ENCODE data around the gene ATP10A. TPM values are rescaled to one million over a fixed set of nuclear protein-coding genes. Genes with fewer than 3 reads are reported as not detected.
"Not testable (repeated sequence)": the region's sequence is repeated elsewhere in the genome, so short reads cannot be mapped to it uniquely, and the experiment has no call there.

ATP10A gene
- polyA plus RNA-seq, 1 donor (not counting 4 experiments of a cell fraction or from before 2014, with no cell fraction given), result not detected

- Histone ChIP-seq H3K27ac (ENCODE audit: control insufficient read depth, insufficient read depth, low read length) (no peak overlapping the region), H3K4me3 (ENCODE audit: control insufficient read depth in 2 of 3, extremely low read depth in 1 of 3, insufficient read depth in 2 of 3, low read depth in 1 of 3, low read length in 3 of 3) (no peak overlapping the region), H3K9me3 (ENCODE audit: control insufficient read depth, low read depth, low read length) (peaks cover 9% of the 10 kb centered on the region), H3K79me2 (ENCODE audit: control insufficient read depth, insufficient read depth, low read length) (no peaks in the 10 kb centered on the region), H3K9me1 (ENCODE audit: control insufficient read depth, extremely low read depth, insufficient read depth, low read length) (no peaks in the 10 kb centered on the region), H3K27me3 (ENCODE audit: control insufficient read depth, extremely low read depth, insufficient read depth, low read length) (no peaks in the 10 kb centered on the region), H3K9ac (ENCODE audit: control insufficient read depth, extremely low read depth, insufficient read depth, low read length) (no peak overlapping the region), H3K4me2 (ENCODE audit: control insufficient read depth, extremely low read depth, insufficient read depth, low read depth, low read length) (no peak overlapping the region), H2AFZ (ENCODE audit: control insufficient read depth, low read length) (no peak overlapping the region), H4K20me1 (ENCODE audit: control insufficient read depth, extremely low read depth, insufficient read depth, low read length) (no peaks in the 10 kb centered on the region), H3K4me1 (ENCODE audit: control insufficient read depth, extremely low read depth, insufficient read depth, low read length) (no peaks in the 10 kb centered on the region), H3K36me3 (ENCODE audit: control insufficient read depth in 2 of 2, extremely low read depth in 1 of 2, insufficient read depth in 2 of 2, low read length in 2 of 2) (no peaks in the 10 kb centered on the region)
- TF ChIP-seq, protein P1, sequence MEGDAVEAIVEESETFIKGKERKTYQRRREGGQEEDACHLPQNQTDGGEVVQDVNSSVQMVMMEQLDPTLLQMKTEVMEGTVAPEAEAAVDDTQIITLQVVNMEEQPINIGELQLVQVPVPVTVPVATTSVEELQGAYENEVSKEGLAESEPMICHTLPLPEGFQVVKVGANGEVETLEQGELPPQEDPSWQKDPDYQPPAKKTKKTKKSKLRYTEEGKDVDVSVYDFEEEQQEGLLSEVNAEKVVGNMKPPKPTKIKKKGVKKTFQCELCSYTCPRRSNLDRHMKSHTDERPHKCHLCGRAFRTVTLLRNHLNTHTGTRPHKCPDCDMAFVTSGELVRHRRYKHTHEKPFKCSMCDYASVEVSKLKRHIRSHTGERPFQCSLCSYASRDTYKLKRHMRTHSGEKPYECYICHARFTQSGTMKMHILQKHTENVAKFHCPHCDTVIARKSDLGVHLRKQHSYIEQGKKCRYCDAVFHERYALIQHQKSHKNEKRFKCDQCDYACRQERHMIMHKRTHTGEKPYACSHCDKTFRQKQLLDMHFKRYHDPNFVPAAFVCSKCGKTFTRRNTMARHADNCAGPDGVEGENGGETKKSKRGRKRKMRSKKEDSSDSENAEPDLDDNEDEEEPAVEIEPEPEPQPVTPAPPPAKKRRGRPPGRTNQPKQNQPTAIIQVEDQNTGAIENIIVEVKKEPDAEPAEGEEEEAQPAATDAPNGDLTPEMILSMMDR (optimal IDR thresholded peaks at IDR 0.05 in 1 of 3, IDR thresholded peaks at IDR 0.05 in 1 of 3, conservative IDR thresholded peaks at IDR 0.05 in 1 of 3; ENCODE audit: extremely low read depth in 1 of 3, insufficient read depth in 2 of 3, low read length in 3 of 3), result no peak
- TF ChIP-seq EZH2 (IDR thresholded peaks at IDR 0.05; ENCODE audit: low read length), result no peak
- dilution Hi-C loops (cut with MboI; ENCODE audit: extremely low pct_ligation_motif_present, low sequenced_read_pairs), result no loop called here
- FAIRE-seq (no peak), DNase-seq (ENCODE audit: low read depth, low spot score) (no peak)
Measured at GRCh38 chr15:25759421-25759820, 103.7 kb downstream of the ATP10A start.

- H3K27me3 ChIP-seq (ENCODE audit: control insufficient read depth, extremely low read depth, insufficient read depth, low read length); DNase-seq (ENCODE audit: low read depth, low spot score); dilution Hi-C loops (cut with MboI; ENCODE audit: extremely low pct_ligation_motif_present, low sequenced_read_pairs); H3K79me2 ChIP-seq (ENCODE audit: control insufficient read depth, insufficient read depth, low read length); H3K27ac ChIP-seq (ENCODE audit: control insufficient read depth, insufficient read depth, low read length); H3K4me3 ChIP-seq (ENCODE audit: control insufficient read depth in 2 of 3, extremely low read depth in 1 of 3, insufficient read depth in 2 of 3, low read depth in 1 of 3, low read length in 3 of 3); FAIRE-seq; H3K36me3 ChIP-seq (ENCODE audit: control insufficient read depth in 2 of 2, extremely low read depth in 1 of 2, insufficient read depth in 2 of 2, low read length in 2 of 2); H2AFZ ChIP-seq (ENCODE audit: control insufficient read depth, low read length); H3K9ac ChIP-seq (ENCODE audit: control insufficient read depth, extremely low read depth, insufficient read depth, low read length); H4K20me1 ChIP-seq (ENCODE audit: control insufficient read depth, extremely low read depth, insufficient read depth, low read length); H3K9me1 ChIP-seq (ENCODE audit: control insufficient read depth, extremely low read depth, insufficient read depth, low read length); H3K4me1 ChIP-seq (ENCODE audit: control insufficient read depth, extremely low read depth, insufficient read depth, low read length); H3K4me2 ChIP-seq (ENCODE audit: control insufficient read depth, extremely low read depth, insufficient read depth, low read depth, low read length); H3K9me3 ChIP-seq (ENCODE audit: control insufficient read depth, low read depth, low read length): not testable (repeated sequence)
Measured at GRCh38 chr15:25758612-25759011, 104.5 kb downstream of the ATP10A start.

GRCh38 chr15:25743548-25744275 lies 119.4 kb downstream of the ATP10A start:
- no peaks in the 10 kb centered on the region for H3K9me1 ChIP-seq (ENCODE audit: control insufficient read depth, extremely low read depth, insufficient read depth, low read length)
- H3K79me2 ChIP-seq (ENCODE audit: control insufficient read depth, insufficient read depth, low read length), result no peaks in the 10 kb centered on the region
- dilution Hi-C loops (cut with MboI; ENCODE audit: extremely low pct_ligation_motif_present, low sequenced_read_pairs), result no loop called here
- no peaks in the 10 kb centered on the region for H3K27me3 ChIP-seq (ENCODE audit: control insufficient read depth, extremely low read depth, insufficient read depth, low read length)
- no peaks in the 10 kb centered on the region for H3K36me3 ChIP-seq (ENCODE audit: control insufficient read depth in 2 of 2, extremely low read depth in 1 of 2, insufficient read depth in 2 of 2, low read length in 2 of 2)
- peaks cover 2% of the 10 kb centered on the region for H3K9me3 ChIP-seq (ENCODE audit: control insufficient read depth, low read depth, low read length)
- H3K4me3 ChIP-seq (ENCODE audit: control insufficient read depth in 2 of 3, extremely low read depth in 1 of 3, insufficient read depth in 2 of 3, low read depth in 1 of 3, low read length in 3 of 3), result no peak overlapping the region
- H2AFZ ChIP-seq (ENCODE audit: control insufficient read depth, low read length), result no peak overlapping the region
- no peak overlapping the region for H3K4me2 ChIP-seq (ENCODE audit: control insufficient read depth, extremely low read depth, insufficient read depth, low read depth, low read length)
- H3K27ac ChIP-seq (ENCODE audit: control insufficient read depth, insufficient read depth, low read length), result no peak overlapping the region
- no peaks in the 10 kb centered on the region for H3K4me1 ChIP-seq (ENCODE audit: control insufficient read depth, extremely low read depth, insufficient read depth, low read length)
- H3K9ac ChIP-seq (ENCODE audit: control insufficient read depth, extremely low read depth, insufficient read depth, low read length), result no peak overlapping the region
- DNase-seq (ENCODE audit: low read depth, low spot score) (no peak), FAIRE-seq (no peak)
- no peak for TF ChIP-seq EZH2 (IDR thresholded peaks at IDR 0.05; ENCODE audit: low read length)
- TF ChIP-seq, protein P1 (optimal IDR thresholded peaks at IDR 0.05 in 1 of 3, IDR thresholded peaks at IDR 0.05 in 1 of 3, conservative IDR thresholded peaks at IDR 0.05 in 1 of 3; ENCODE audit: extremely low read depth in 1 of 3, insufficient read depth in 2 of 3, low read length in 3 of 3), result no peak
- no peaks in the 10 kb centered on the region for H4K20me1 ChIP-seq (ENCODE audit: control insufficient read depth, extremely low read depth, insufficient read depth, low read length)
